ENCODE data around the gene ATP13A3. TPM values are rescaled to one million over a fixed set of nuclear protein-coding genes. Genes with fewer than 3 reads are reported as not detected.
A peak's percentile ranks its signal among the peaks of the same experiment; 100 is the strongest.

The ATP13A3 gene
- total and polyA plus RNA-seq, 4 donors = 33.6 to 257 (median 56.4) TPM

GRCh38 chr3:194474675-194475074 lies 12.1 kb downstream of the ATP13A3 start:
- no peak overlapping the region for H3K9ac ChIP-seq (ENCODE audit: low read depth in 1 of 2, low read length in 2 of 2)
- H3K4me3 ChIP-seq (ENCODE audit: low read depth in 1 of 3, low read length in 3 of 3) = no peak overlapping the region
- no peaks in the 10 kb centered on the region for H3K27me3 ChIP-seq (ENCODE audit: control insufficient read depth in 4 of 4, insufficient read depth in 4 of 4, low read length in 3 of 4)
- peaks cover 0 to 28% (median 18%) of the 10 kb centered on the region in 4 donors for H3K4me1 ChIP-seq (ENCODE audit: control insufficient read depth in 4 of 4, insufficient read depth in 4 of 4, low read length in 3 of 4)
- no peak overlapping the region for H3K27ac ChIP-seq (ENCODE audit: low read depth in 1 of 2, low read length in 2 of 2)
- 76% methylated on average over 7 of the region's 7 CpGs for WGBS
- TF ChIP-seq EGR1 (IDR thresholded peaks at IDR 0.05; ENCODE audit: low read depth in 2 of 2) (no peak), ATF3 (IDR thresholded peaks at IDR 0.05) (no peak), TAF1 (conservative IDR thresholded peaks at IDR 0.05) (no peak), FOXA2 (IDR thresholded peaks at IDR 0.05) (no peak), SP1 (IDR thresholded peaks at IDR 0.05) (no peak), FOXA1 (IDR thresholded peaks at IDR 0.05) (no peak)
- TF ChIP-seq, protein P1, sequence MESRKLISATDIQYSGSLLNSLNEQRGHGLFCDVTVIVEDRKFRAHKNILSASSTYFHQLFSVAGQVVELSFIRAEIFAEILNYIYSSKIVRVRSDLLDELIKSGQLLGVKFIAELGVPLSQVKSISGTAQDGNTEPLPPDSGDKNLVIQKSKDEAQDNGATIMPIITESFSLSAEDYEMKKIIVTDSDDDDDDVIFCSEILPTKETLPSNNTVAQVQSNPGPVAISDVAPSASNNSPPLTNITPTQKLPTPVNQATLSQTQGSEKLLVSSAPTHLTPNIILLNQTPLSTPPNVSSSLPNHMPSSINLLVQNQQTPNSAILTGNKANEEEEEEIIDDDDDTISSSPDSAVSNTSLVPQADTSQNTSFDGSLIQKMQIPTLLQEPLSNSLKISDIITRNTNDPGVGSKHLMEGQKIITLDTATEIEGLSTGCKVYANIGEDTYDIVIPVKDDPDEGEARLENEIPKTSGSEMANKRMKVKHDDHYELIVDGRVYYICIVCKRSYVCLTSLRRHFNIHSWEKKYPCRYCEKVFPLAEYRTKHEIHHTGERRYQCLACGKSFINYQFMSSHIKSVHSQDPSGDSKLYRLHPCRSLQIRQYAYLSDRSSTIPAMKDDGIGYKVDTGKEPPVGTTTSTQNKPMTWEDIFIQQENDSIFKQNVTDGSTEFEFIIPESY (IDR thresholded peaks at IDR 0.05) = no peak
- TF ChIP-seq, protein P2, sequence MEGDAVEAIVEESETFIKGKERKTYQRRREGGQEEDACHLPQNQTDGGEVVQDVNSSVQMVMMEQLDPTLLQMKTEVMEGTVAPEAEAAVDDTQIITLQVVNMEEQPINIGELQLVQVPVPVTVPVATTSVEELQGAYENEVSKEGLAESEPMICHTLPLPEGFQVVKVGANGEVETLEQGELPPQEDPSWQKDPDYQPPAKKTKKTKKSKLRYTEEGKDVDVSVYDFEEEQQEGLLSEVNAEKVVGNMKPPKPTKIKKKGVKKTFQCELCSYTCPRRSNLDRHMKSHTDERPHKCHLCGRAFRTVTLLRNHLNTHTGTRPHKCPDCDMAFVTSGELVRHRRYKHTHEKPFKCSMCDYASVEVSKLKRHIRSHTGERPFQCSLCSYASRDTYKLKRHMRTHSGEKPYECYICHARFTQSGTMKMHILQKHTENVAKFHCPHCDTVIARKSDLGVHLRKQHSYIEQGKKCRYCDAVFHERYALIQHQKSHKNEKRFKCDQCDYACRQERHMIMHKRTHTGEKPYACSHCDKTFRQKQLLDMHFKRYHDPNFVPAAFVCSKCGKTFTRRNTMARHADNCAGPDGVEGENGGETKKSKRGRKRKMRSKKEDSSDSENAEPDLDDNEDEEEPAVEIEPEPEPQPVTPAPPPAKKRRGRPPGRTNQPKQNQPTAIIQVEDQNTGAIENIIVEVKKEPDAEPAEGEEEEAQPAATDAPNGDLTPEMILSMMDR (IDR thresholded peaks at IDR 0.05; ENCODE audit: low read depth, low read length, missing input control) = no peak
- TF ChIP-seq, protein P3, sequence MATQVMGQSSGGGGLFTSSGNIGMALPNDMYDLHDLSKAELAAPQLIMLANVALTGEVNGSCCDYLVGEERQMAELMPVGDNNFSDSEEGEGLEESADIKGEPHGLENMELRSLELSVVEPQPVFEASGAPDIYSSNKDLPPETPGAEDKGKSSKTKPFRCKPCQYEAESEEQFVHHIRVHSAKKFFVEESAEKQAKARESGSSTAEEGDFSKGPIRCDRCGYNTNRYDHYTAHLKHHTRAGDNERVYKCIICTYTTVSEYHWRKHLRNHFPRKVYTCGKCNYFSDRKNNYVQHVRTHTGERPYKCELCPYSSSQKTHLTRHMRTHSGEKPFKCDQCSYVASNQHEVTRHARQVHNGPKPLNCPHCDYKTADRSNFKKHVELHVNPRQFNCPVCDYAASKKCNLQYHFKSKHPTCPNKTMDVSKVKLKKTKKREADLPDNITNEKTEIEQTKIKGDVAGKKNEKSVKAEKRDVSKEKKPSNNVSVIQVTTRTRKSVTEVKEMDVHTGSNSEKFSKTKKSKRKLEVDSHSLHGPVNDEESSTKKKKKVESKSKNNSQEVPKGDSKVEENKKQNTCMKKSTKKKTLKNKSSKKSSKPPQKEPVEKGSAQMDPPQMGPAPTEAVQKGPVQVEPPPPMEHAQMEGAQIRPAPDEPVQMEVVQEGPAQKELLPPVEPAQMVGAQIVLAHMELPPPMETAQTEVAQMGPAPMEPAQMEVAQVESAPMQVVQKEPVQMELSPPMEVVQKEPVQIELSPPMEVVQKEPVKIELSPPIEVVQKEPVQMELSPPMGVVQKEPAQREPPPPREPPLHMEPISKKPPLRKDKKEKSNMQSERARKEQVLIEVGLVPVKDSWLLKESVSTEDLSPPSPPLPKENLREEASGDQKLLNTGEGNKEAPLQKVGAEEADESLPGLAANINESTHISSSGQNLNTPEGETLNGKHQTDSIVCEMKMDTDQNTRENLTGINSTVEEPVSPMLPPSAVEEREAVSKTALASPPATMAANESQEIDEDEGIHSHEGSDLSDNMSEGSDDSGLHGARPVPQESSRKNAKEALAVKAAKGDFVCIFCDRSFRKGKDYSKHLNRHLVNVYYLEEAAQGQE (IDR thresholded peaks at IDR 0.05) = no peak
- DNase-seq (ENCODE audit: low spot score) = no peak
- no peaks in the 10 kb centered on the region for H3K9me3 ChIP-seq (ENCODE audit: control insufficient read depth in 4 of 4, low read length in 3 of 4)
- H3K36me3 ChIP-seq (ENCODE audit: control insufficient read depth in 4 of 4, insufficient read depth in 3 of 4, low read depth in 1 of 4, low read length in 3 of 4) = peaks cover 0 to 3% (median 1%) of the 10 kb centered on the region in 4 donors

- Histone ChIP-seq H3K27me3 (ENCODE audit: control insufficient read depth in 4 of 4, insufficient read depth in 4 of 4, low read length in 3 of 4) (no peaks in the 10 kb centered on the region), H3K27ac (ENCODE audit: low read depth in 1 of 2, low read length in 2 of 2) (no peak overlapping the region), H3K9ac (ENCODE audit: low read depth in 1 of 2, low read length in 2 of 2) (no peak overlapping the region), H3K9me3 (ENCODE audit: control insufficient read depth in 4 of 4, low read length in 3 of 4) (no peaks in the 10 kb centered on the region), H3K4me1 (ENCODE audit: control insufficient read depth in 4 of 4, insufficient read depth in 4 of 4, low read length in 3 of 4) (peaks cover 1 to 21% (median 16%) of the 10 kb centered on the region in 4 donors), H3K36me3 (ENCODE audit: control insufficient read depth in 4 of 4, insufficient read depth in 3 of 4, low read depth in 1 of 4, low read length in 3 of 4) (peaks cover 0 to 3% (median 0%) of the 10 kb centered on the region in 4 donors), H3K4me3 (ENCODE audit: low read depth in 1 of 3, low read length in 3 of 3) (no peak overlapping the region)
- no peak for DNase-seq (ENCODE audit: low spot score)
- WGBS = 73% methylated on average over 4 of the region's 4 CpGs
- TF ChIP-seq, protein P2 (IDR thresholded peaks at IDR 0.05; ENCODE audit: low read depth, low read length, missing input control) = peak; percentile 90
- TF ChIP-seq, protein P1 (IDR thresholded peaks at IDR 0.05) = no peak
- TF ChIP-seq YY1 (IDR thresholded peaks at IDR 0.05) (peak; percentile 8), JUND (IDR thresholded peaks at IDR 0.05) (no peak), TAF1 (conservative IDR thresholded peaks at IDR 0.05) (no peak), EGR1 (IDR thresholded peaks at IDR 0.05; ENCODE audit: low read depth in 2 of 2) (no peak), ATF3 (IDR thresholded peaks at IDR 0.05) (no peak), FOXA2 (IDR thresholded peaks at IDR 0.05) (no peak), GABPA (IDR thresholded peaks at IDR 0.05 in 1 of 2, conservative IDR thresholded peaks at IDR 0.05 in 1 of 2) (no peak)
- TF ChIP-seq, protein P3 (IDR thresholded peaks at IDR 0.05) = no peak
Measured at GRCh38 chr3:194472290-194472920, 14.4 kb downstream of the ATP13A3 start.
